Neural crest cell (in vitro differentiated cells): ENCODE measurements around the gene EXOSC2. TPM values are rescaled to one million over a fixed set of nuclear protein-coding genes. Genes with fewer than 3 reads are reported as not detected.

Source experiments
- DNase-seq: peaks from one replicate; pipeline ENCODE4 v3.0.0; 2021; ENCODE audit warnings: low read depth, mixed read lengths, low spot score
- H3K27ac Mint-ChIP-seq: one replicate; pipeline ENCODE4 v1.8.0; 2021; ENCODE audit warnings: mild to moderate bottlenecking, mixed read lengths; ENCODE audit not compliant: unreplicated experiment
- H3K27me3 Mint-ChIP-seq: 2 replicates; pipeline ENCODE4 v1.8.0; 2021; ENCODE audit warnings: low read depth, mild to moderate bottlenecking, mixed read lengths
- H3K36me3 Mint-ChIP-seq: 2 replicates; pipeline ENCODE4 v1.8.0; 2021; ENCODE audit warnings: low read depth, mild to moderate bottlenecking, mixed read lengths
- H3K4me1 Mint-ChIP-seq: 2 replicates; pipeline ENCODE4 v1.8.0; 2021; ENCODE audit warnings: mixed read lengths
- H3K4me3 Mint-ChIP-seq: one replicate; pipeline ENCODE4 v1.8.0; 2021; ENCODE audit warnings: mild to moderate bottlenecking, mixed read lengths
- H3K9me3 Mint-ChIP-seq: 2 replicates; pipeline ENCODE4 v1.8.0; 2021; ENCODE audit warnings: mixed read lengths
- total RNA-seq: library from RNA; stranded (reverse); gene quantifications from 2 replicates; pipeline ENCODE4 v1.2.1, GENCODE V29; 2021
- TF ChIP-seq, protein P1 (sequence below): fragments of 200-600 bp; sonication (generic); conservative IDR thresholded peaks from 2 replicates; pipeline ENCODE4 v1.5.0; 2021; ENCODE audit warnings: antibody characterized with exemption, mild to moderate bottlenecking

The EXOSC2 gene
- total RNA-seq, 1 donor from 2014 or later, result 103 TPM

GRCh38 chr9:130665431-130666392 lies 27.9 kb upstream of the EXOSC2 start:
- Mint-ChIP-seq H3K27me3 (peaks cover 96% of the 10 kb centered on the region), H3K27ac (no peak overlapping the region), H3K9me3 (no peaks in the 10 kb centered on the region), H3K36me3 (peaks cover 3% of the 10 kb centered on the region), H3K4me3 (peak overlapping the region; percentile 72), H3K4me1 (peaks cover 24% of the 10 kb centered on the region)
- DNase-seq, result no peak
- TF ChIP-seq, protein P1, sequence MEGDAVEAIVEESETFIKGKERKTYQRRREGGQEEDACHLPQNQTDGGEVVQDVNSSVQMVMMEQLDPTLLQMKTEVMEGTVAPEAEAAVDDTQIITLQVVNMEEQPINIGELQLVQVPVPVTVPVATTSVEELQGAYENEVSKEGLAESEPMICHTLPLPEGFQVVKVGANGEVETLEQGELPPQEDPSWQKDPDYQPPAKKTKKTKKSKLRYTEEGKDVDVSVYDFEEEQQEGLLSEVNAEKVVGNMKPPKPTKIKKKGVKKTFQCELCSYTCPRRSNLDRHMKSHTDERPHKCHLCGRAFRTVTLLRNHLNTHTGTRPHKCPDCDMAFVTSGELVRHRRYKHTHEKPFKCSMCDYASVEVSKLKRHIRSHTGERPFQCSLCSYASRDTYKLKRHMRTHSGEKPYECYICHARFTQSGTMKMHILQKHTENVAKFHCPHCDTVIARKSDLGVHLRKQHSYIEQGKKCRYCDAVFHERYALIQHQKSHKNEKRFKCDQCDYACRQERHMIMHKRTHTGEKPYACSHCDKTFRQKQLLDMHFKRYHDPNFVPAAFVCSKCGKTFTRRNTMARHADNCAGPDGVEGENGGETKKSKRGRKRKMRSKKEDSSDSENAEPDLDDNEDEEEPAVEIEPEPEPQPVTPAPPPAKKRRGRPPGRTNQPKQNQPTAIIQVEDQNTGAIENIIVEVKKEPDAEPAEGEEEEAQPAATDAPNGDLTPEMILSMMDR, result no peak

DNA sequence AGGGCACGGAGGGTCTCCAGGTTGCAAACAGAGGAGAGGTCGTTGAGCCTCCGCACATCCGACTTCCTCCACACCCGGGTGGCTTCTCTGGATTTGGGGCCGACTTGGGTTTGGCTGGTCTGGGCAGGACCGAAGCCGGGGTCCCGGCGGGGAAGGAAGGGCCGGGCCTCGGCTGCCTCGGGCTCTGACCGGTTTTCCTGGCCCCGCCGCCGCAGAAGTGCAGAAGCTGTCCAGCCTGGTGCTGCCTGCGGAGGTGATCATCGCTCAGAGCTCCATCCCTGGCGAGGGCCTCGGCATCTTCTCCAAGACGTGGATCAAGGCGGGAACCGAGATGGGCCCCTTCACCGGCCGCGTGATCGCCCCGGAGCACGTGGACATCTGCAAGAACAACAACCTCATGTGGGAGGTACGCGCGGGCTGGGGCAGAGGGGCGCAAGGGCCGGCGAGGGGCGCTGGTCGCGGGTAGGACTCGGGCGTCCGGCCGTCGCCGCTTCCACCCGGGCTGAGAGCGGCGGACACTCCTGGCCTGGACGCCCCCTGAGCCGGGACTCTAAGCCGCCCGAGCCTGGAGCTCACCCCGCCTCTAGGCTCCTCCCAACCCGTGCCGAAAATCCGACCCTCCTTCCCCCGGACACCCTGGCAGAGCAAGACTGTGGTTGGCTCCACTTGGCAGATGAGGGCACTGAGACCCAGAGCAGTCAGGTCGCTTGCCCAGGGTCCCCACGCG lies 27.0 kb upstream of the EXOSC2 start:
- Mint-ChIP-seq H3K9me3 (no peaks in the 10 kb centered on the region), H3K36me3 (peaks cover 3% of the 10 kb centered on the region), H3K4me3 (no peak overlapping the region), H3K4me1 (peaks cover 24% of the 10 kb centered on the region), H3K27me3 (peaks cover 97% of the 10 kb centered on the region), H3K27ac (no peak overlapping the region)
- DNase-seq, result no peak
- TF ChIP-seq, protein P1, result no peak

DNA sequence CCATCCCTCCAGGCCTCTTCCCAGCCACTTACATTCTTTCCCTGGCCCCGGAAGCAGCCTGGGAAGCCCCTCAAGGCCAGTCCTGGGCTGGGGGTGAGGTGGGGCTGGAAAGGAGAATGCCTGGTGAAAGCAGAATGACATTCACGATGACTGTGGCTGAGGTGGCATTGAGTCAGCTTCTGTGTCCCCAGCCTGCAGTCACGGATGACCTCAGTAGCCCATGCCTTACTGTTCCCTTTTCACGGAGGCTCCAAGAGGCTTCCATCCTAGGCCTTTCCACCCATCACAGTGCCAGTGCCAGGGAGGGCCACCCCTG lies 26.5 kb upstream of the EXOSC2 start:
- Mint-ChIP-seq H3K9me3 (no peaks in the 10 kb centered on the region), H3K27ac (no peak overlapping the region), H3K27me3 (peaks cover 96% of the 10 kb centered on the region), H3K4me1 (peaks cover 22% of the 10 kb centered on the region), H3K4me3 (no peak overlapping the region), H3K36me3 (peaks cover 3% of the 10 kb centered on the region)
- TF ChIP-seq, protein P1, result no peak
- no peak for DNase-seq

GRCh38 chr9:130668196-130668595 lies 25.4 kb upstream of the EXOSC2 start:
- Mint-ChIP-seq H3K36me3 (peaks cover 3% of the 10 kb centered on the region), H3K9me3 (no peaks in the 10 kb centered on the region), H3K4me1 (peaks cover 19% of the 10 kb centered on the region), H3K4me3 (peak overlapping the region; percentile 41), H3K27ac (no peak overlapping the region), H3K27me3 (peaks cover 95% of the 10 kb centered on the region)
- no peak for DNase-seq
- TF ChIP-seq, protein P1, result no peak

- peaks cover 19% of the 10 kb centered on the region for H3K4me1 Mint-ChIP-seq
- peaks cover 3% of the 10 kb centered on the region for H3K36me3 Mint-ChIP-seq
- H3K27me3 Mint-ChIP-seq, result peaks cover 92% of the 10 kb centered on the region
- TF ChIP-seq, protein P1, result no peak
- H3K27ac Mint-ChIP-seq, result no peak overlapping the region
- H3K4me3 Mint-ChIP-seq, result no peak overlapping the region
- H3K9me3 Mint-ChIP-seq, result no peaks in the 10 kb centered on the region
- DNase-seq, result no peak
Measured at GRCh38 chr9:130668659-130669058, 24.9 kb upstream of the EXOSC2 start.
